ENCODE measurements around the gene ARL4C.

Gene ARL4C

GRCh38 chr2:234497594-234498235, 834 bp upstream of the ARL4C start:
- Histone ChIP-seq H3K27me3 (ENCODE audit: control insufficient read depth in 1 of 2, insufficient read depth in 2 of 2, low read length in 2 of 2) (peaks cover 0 to 2% of the 10 kb centered on the region in 2 donors), H3K4me1 (ENCODE audit: control insufficient read depth, insufficient read depth, low read length) (peaks cover 17% of the 10 kb centered on the region), H3K9me3 (ENCODE audit: control insufficient read depth in 2 of 2, low read length in 2 of 2) (no peaks in the 10 kb centered on the region), H3K27ac (ENCODE audit: low read length) (peak overlapping the region; percentile 53), H3K36me3 (ENCODE audit: control insufficient read depth in 2 of 2, insufficient read depth in 2 of 2, low read length in 2 of 2) (no peaks in the 10 kb centered on the region), H3K4me3 (ENCODE audit: low read length in 2 of 2) (peak overlapping the region in 1 of 2 donors; percentile 57), H3K9ac (ENCODE audit: low read length in 2 of 2) (no peak overlapping the region)

GRCh38 chr2:234496055-234496834, 636 bp downstream of the ARL4C start:
- no peak overlapping the region for H3K27ac ChIP-seq (ENCODE audit: low read length)
- H3K9me3 ChIP-seq (ENCODE audit: control insufficient read depth in 2 of 2, low read length in 2 of 2) = no peaks in the 10 kb centered on the region
- H3K4me3 ChIP-seq (ENCODE audit: low read length in 2 of 2) = peak overlapping the region; percentile 72 to 90
- peaks cover 17% of the 10 kb centered on the region for H3K4me1 ChIP-seq (ENCODE audit: control insufficient read depth, insufficient read depth, low read length)
- peak overlapping the region; percentile 44 to 58 for H3K9ac ChIP-seq (ENCODE audit: low read length in 2 of 2)
- H3K27me3 ChIP-seq (ENCODE audit: control insufficient read depth in 1 of 2, insufficient read depth in 2 of 2, low read length in 2 of 2) = peaks cover 2 to 3% of the 10 kb centered on the region in 2 donors
- no peaks in the 10 kb centered on the region for H3K36me3 ChIP-seq (ENCODE audit: control insufficient read depth in 2 of 2, insufficient read depth in 2 of 2, low read length in 2 of 2)

- H3K4me1 ChIP-seq (ENCODE audit: control insufficient read depth, insufficient read depth, low read length) = peaks cover 17% of the 10 kb centered on the region
- no peaks in the 10 kb centered on the region for H3K9me3 ChIP-seq (ENCODE audit: control insufficient read depth in 2 of 2, low read length in 2 of 2)
- no peaks in the 10 kb centered on the region for H3K36me3 ChIP-seq (ENCODE audit: control insufficient read depth in 2 of 2, insufficient read depth in 2 of 2, low read length in 2 of 2)
- peak overlapping the region; percentile 42 to 44 for H3K9ac ChIP-seq (ENCODE audit: low read length in 2 of 2)
- peaks cover 2 to 3% of the 10 kb centered on the region in 2 donors for H3K27me3 ChIP-seq (ENCODE audit: control insufficient read depth in 1 of 2, insufficient read depth in 2 of 2, low read length in 2 of 2)
- H3K27ac ChIP-seq (ENCODE audit: low read length) = no peak overlapping the region
- peak overlapping the region; percentile 72 to 90 for H3K4me3 ChIP-seq (ENCODE audit: low read length in 2 of 2)
These were observed 1.4 kb downstream of the ARL4C start for GRCh38 chr2:234495251-234496054.

- Histone ChIP-seq H3K27me3 (ENCODE audit: control insufficient read depth in 1 of 2, insufficient read depth in 2 of 2, low read length in 2 of 2) (peaks cover 2 to 3% of the 10 kb centered on the region in 2 donors), H3K9me3 (ENCODE audit: control insufficient read depth in 2 of 2, low read length in 2 of 2) (no peaks in the 10 kb centered on the region), H3K27ac (ENCODE audit: low read length) (no peak overlapping the region), H3K36me3 (ENCODE audit: control insufficient read depth in 2 of 2, insufficient read depth in 2 of 2, low read length in 2 of 2) (no peaks in the 10 kb centered on the region), H3K9ac (ENCODE audit: low read length in 2 of 2) (no peak overlapping the region), H3K4me3 (ENCODE audit: low read length in 2 of 2) (peak overlapping the region; percentile 72 to 90), H3K4me1 (ENCODE audit: control insufficient read depth, insufficient read depth, low read length) (peaks cover 17% of the 10 kb centered on the region)
These were observed 2.3 kb downstream of the ARL4C start for GRCh38 chr2:234494361-234495250.

- Histone ChIP-seq H3K27me3 (ENCODE audit: control insufficient read depth in 1 of 2, insufficient read depth in 2 of 2, low read length in 2 of 2) (peaks cover 2 to 3% of the 10 kb centered on the region in 2 donors), H3K4me1 (ENCODE audit: control insufficient read depth, insufficient read depth, low read length) (peaks cover 17% of the 10 kb centered on the region), H3K27ac (ENCODE audit: low read length) (no peak overlapping the region), H3K4me3 (ENCODE audit: low read length in 2 of 2) (no peak overlapping the region), H3K9ac (ENCODE audit: low read length in 2 of 2) (no peak overlapping the region), H3K36me3 (ENCODE audit: control insufficient read depth in 2 of 2, insufficient read depth in 2 of 2, low read length in 2 of 2) (peaks cover 0 to under 1% of the 10 kb centered on the region in 2 donors), H3K9me3 (ENCODE audit: control insufficient read depth in 2 of 2, low read length in 2 of 2) (no peaks in the 10 kb centered on the region)
These were observed 3.1 kb downstream of the ARL4C start for GRCh38 chr2:234493796-234494195.

GRCh38 chr2:234492717-234493485, 4.0 kb downstream of the ARL4C start:
- Histone ChIP-seq H3K4me3 (ENCODE audit: low read length in 2 of 2) (no peak overlapping the region), H3K9me3 (ENCODE audit: control insufficient read depth in 2 of 2, low read length in 2 of 2) (no peaks in the 10 kb centered on the region), H3K27ac (ENCODE audit: low read length) (no peak overlapping the region), H3K27me3 (ENCODE audit: control insufficient read depth in 1 of 2, insufficient read depth in 2 of 2, low read length in 2 of 2) (peaks cover 2 to 3% of the 10 kb centered on the region in 2 donors), H3K36me3 (ENCODE audit: control insufficient read depth in 2 of 2, insufficient read depth in 2 of 2, low read length in 2 of 2) (peaks cover 0 to 2% of the 10 kb centered on the region in 2 donors), H3K4me1 (ENCODE audit: control insufficient read depth, insufficient read depth, low read length) (peaks cover 17% of the 10 kb centered on the region), H3K9ac (ENCODE audit: low read length in 2 of 2) (no peak overlapping the region)

GRCh38 chr2:234491897-234492296, 5.0 kb downstream of the ARL4C start:
- no peak overlapping the region for H3K27ac ChIP-seq (ENCODE audit: low read length)
- H3K9ac ChIP-seq (ENCODE audit: low read length in 2 of 2) = no peak overlapping the region
- H3K4me3 ChIP-seq (ENCODE audit: low read length in 2 of 2) = no peak overlapping the region
- H3K4me1 ChIP-seq (ENCODE audit: control insufficient read depth, insufficient read depth, low read length) = peaks cover 14% of the 10 kb centered on the region
- no peaks in the 10 kb centered on the region for H3K9me3 ChIP-seq (ENCODE audit: control insufficient read depth in 2 of 2, low read length in 2 of 2)
- H3K36me3 ChIP-seq (ENCODE audit: control insufficient read depth in 2 of 2, insufficient read depth in 2 of 2, low read length in 2 of 2) = peaks cover 0 to 2% of the 10 kb centered on the region in 2 donors
- H3K27me3 ChIP-seq (ENCODE audit: control insufficient read depth in 1 of 2, insufficient read depth in 2 of 2, low read length in 2 of 2) = peaks cover 2 to 3% of the 10 kb centered on the region in 2 donors

GRCh38 chr2:234491281-234491680, 5.6 kb downstream of the ARL4C start:
- Histone ChIP-seq H3K4me1 (ENCODE audit: control insufficient read depth, insufficient read depth, low read length) (peaks cover 12% of the 10 kb centered on the region), H3K9me3 (ENCODE audit: control insufficient read depth in 2 of 2, low read length in 2 of 2) (no peaks in the 10 kb centered on the region), H3K27me3 (ENCODE audit: control insufficient read depth in 1 of 2, insufficient read depth in 2 of 2, low read length in 2 of 2) (peaks cover 2 to 3% of the 10 kb centered on the region in 2 donors), H3K36me3 (ENCODE audit: control insufficient read depth in 2 of 2, insufficient read depth in 2 of 2, low read length in 2 of 2) (peaks cover 0 to 2% of the 10 kb centered on the region in 2 donors), H3K4me3 (ENCODE audit: low read length in 2 of 2) (no peak overlapping the region), H3K27ac (ENCODE audit: low read length) (no peak overlapping the region), H3K9ac (ENCODE audit: low read length in 2 of 2) (no peak overlapping the region)

- H3K36me3 ChIP-seq (ENCODE audit: control insufficient read depth in 2 of 2, insufficient read depth in 2 of 2, low read length in 2 of 2) = peaks cover 0 to 2% of the 10 kb centered on the region in 2 donors
- no peak overlapping the region for H3K4me3 ChIP-seq (ENCODE audit: low read length in 2 of 2)
- H3K27me3 ChIP-seq (ENCODE audit: control insufficient read depth in 1 of 2, insufficient read depth in 2 of 2, low read length in 2 of 2) = peaks cover 2 to 3% of the 10 kb centered on the region in 2 donors
- no peak overlapping the region for H3K9ac ChIP-seq (ENCODE audit: low read length in 2 of 2)
- H3K9me3 ChIP-seq (ENCODE audit: control insufficient read depth in 2 of 2, low read length in 2 of 2) = no peaks in the 10 kb centered on the region
- H3K27ac ChIP-seq (ENCODE audit: low read length) = no peak overlapping the region
- peaks cover 4% of the 10 kb centered on the region for H3K4me1 ChIP-seq (ENCODE audit: control insufficient read depth, insufficient read depth, low read length)
These were observed 6.4 kb downstream of the ARL4C start for GRCh38 chr2:234490271-234491091.
